Measurements from ENCODE around the gene SEC63.
"Not testable (repeated sequence)": the region's sequence is repeated elsewhere in the genome, so short reads cannot be mapped to it uniquely, and the experiment has no call there.

GRCh38 chr6:107860963-107861362 lies 97.0 kb downstream of the SEC63 start:
- TF ChIP-seq, protein P1, sequence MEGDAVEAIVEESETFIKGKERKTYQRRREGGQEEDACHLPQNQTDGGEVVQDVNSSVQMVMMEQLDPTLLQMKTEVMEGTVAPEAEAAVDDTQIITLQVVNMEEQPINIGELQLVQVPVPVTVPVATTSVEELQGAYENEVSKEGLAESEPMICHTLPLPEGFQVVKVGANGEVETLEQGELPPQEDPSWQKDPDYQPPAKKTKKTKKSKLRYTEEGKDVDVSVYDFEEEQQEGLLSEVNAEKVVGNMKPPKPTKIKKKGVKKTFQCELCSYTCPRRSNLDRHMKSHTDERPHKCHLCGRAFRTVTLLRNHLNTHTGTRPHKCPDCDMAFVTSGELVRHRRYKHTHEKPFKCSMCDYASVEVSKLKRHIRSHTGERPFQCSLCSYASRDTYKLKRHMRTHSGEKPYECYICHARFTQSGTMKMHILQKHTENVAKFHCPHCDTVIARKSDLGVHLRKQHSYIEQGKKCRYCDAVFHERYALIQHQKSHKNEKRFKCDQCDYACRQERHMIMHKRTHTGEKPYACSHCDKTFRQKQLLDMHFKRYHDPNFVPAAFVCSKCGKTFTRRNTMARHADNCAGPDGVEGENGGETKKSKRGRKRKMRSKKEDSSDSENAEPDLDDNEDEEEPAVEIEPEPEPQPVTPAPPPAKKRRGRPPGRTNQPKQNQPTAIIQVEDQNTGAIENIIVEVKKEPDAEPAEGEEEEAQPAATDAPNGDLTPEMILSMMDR (IDR thresholded peaks at IDR 0.05; ENCODE audit: low read depth, low read length, missing input control), result not testable (repeated sequence)
- TF ChIP-seq MAX (IDR thresholded peaks at IDR 0.05); ATF3 (IDR thresholded peaks at IDR 0.05); RAD21 (IDR thresholded peaks at IDR 0.05); GABPA (IDR thresholded peaks at IDR 0.05 in 1 of 2, conservative IDR thresholded peaks at IDR 0.05 in 1 of 2): not testable (repeated sequence)
- TF ChIP-seq, protein P2, sequence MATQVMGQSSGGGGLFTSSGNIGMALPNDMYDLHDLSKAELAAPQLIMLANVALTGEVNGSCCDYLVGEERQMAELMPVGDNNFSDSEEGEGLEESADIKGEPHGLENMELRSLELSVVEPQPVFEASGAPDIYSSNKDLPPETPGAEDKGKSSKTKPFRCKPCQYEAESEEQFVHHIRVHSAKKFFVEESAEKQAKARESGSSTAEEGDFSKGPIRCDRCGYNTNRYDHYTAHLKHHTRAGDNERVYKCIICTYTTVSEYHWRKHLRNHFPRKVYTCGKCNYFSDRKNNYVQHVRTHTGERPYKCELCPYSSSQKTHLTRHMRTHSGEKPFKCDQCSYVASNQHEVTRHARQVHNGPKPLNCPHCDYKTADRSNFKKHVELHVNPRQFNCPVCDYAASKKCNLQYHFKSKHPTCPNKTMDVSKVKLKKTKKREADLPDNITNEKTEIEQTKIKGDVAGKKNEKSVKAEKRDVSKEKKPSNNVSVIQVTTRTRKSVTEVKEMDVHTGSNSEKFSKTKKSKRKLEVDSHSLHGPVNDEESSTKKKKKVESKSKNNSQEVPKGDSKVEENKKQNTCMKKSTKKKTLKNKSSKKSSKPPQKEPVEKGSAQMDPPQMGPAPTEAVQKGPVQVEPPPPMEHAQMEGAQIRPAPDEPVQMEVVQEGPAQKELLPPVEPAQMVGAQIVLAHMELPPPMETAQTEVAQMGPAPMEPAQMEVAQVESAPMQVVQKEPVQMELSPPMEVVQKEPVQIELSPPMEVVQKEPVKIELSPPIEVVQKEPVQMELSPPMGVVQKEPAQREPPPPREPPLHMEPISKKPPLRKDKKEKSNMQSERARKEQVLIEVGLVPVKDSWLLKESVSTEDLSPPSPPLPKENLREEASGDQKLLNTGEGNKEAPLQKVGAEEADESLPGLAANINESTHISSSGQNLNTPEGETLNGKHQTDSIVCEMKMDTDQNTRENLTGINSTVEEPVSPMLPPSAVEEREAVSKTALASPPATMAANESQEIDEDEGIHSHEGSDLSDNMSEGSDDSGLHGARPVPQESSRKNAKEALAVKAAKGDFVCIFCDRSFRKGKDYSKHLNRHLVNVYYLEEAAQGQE (IDR thresholded peaks at IDR 0.05), result not testable (repeated sequence)

Measured in liver (tissue), 3 donors.